ENCODE measurements around the gene TFF1. TPM values are rescaled to one million over a fixed set of nuclear protein-coding genes. Genes with fewer than 3 reads are reported as not detected.

Gene TFF1
- total and polyA plus RNA-seq, 2 of the 4 experiments (the other 2 are of a cell fraction): not detected

DNA sequence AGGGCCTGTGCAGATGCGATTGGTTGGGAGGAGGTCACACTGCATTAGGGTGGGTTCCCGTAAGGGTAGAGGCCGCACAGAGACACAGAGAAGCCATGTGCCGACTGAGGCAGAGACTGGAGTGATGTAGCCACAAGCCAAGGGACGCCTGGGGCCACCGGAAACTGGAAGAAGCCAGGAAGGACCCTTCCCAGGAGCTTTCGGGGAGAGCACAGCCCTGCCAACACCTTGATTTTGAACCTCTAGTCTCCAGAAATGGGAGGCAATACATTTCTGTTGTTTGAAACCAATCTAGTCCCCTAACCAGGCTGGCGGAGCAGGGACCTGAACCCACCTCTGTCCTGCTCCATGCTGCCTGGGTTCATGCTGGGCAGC is 48.2 kb upstream of the TFF1 start:
- POLR2A ChIA-PET (ENCODE audit: unreplicated experiment): no interaction called here
- no peak overlapping the region for H4K8ac ChIP-seq (ENCODE audit: low read depth in 2 of 2, low read length in 2 of 2)
- H3K4me1 ChIP-seq (ENCODE audit: control insufficient read depth, insufficient read depth, low read length): peaks cover 5% of the 10 kb centered on the region; the same call in 1 of the 2 replicates
- H2BK120ac ChIP-seq (ENCODE audit: low read depth, low read length): no peak overlapping the region
- no peak overlapping the region for H3K18ac ChIP-seq (ENCODE audit: low read depth, low read length)
- H2BK15ac ChIP-seq (ENCODE audit: low read depth, low read length): no peak overlapping the region
- no peak overlapping the region for H3K9ac ChIP-seq (ENCODE audit: low read depth, low read length)
- no peaks in the 10 kb centered on the region for H3K79me1 ChIP-seq (ENCODE audit: low read depth in 1 of 2, low read length in 2 of 2)
- H3K9me1 ChIP-seq (ENCODE audit: insufficient read depth, low read length): no peaks in the 10 kb centered on the region
- intact Hi-C loops (cut with micrococcal nuclease) (no loop called here), in situ Hi-C loops (cut with MboI; ENCODE audit: low sequenced_read_pairs) (no loop called here), dilution Hi-C loops (cut with HindIII; ENCODE audit: low sequenced_read_pairs, unreplicated experiment) (no loop called here)
- peaks cover 19% of the 10 kb centered on the region; the same call in 1 of the 2 replicates for H3K27me3 ChIP-seq (ENCODE audit: control insufficient read depth, insufficient read depth, low read length)
- H3K23ac ChIP-seq (ENCODE audit: low read depth, low read length): no peak overlapping the region
- no peak overlapping the region for H3K14ac ChIP-seq (replicated peaks; ENCODE audit: low read depth, low read length)
- no peak for DNase-seq
- H2BK20ac ChIP-seq (ENCODE audit: low read depth, low read length): no peak overlapping the region
- no peak overlapping the region for H3K56ac ChIP-seq (ENCODE audit: extremely low read depth, insufficient read depth, low read length)
- H4K91ac ChIP-seq (ENCODE audit: insufficient read depth, low read depth, low read length): no peak overlapping the region
- H4K5ac ChIP-seq (ENCODE audit: low read depth, low read length): no peak overlapping the region
- H3K9me3 ChIP-seq (ENCODE audit: control insufficient read depth, insufficient read depth, low read length): no peaks in the 10 kb centered on the region
- H3K4me3 ChIP-seq (ENCODE audit: insufficient read depth, low read depth, low read length): no peak overlapping the region
- H3K4me2 ChIP-seq (ENCODE audit: low read depth, low read length): no peak overlapping the region
- no peak overlapping the region for H2AK5ac ChIP-seq (ENCODE audit: low read depth, low read length)
- CTCF ChIA-PET: no interaction called here
- no peaks in the 10 kb centered on the region for H4K20me1 ChIP-seq (ENCODE audit: insufficient read depth, low read length)
- H2AK9ac ChIP-seq (replicated peaks; ENCODE audit: low read depth, low read length, poor library complexity): no peak overlapping the region
- H3K27ac ChIP-seq (ENCODE audit: insufficient read depth, low read length): no peak overlapping the region
- no peak overlapping the region for H2AFZ ChIP-seq (replicated peaks; ENCODE audit: low read length, poor library complexity)
- H3K36me3 ChIP-seq (ENCODE audit: control insufficient read depth, insufficient read depth, low read length): no peaks in the 10 kb centered on the region
- no peak for TF ChIP-seq FOS (IDR thresholded peaks at IDR 0.05; ENCODE audit: low read depth, low read length)
- TF ChIP-seq, protein P1, sequence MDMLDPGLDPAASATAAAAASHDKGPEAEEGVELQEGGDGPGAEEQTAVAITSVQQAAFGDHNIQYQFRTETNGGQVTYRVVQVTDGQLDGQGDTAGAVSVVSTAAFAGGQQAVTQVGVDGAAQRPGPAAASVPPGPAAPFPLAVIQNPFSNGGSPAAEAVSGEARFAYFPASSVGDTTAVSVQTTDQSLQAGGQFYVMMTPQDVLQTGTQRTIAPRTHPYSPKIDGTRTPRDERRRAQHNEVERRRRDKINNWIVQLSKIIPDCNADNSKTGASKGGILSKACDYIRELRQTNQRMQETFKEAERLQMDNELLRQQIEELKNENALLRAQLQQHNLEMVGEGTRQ (IDR thresholded peaks at IDR 0.05; ENCODE audit: low read depth, low read length): no peak
- no peak for TF ChIP-seq CEBPB (IDR thresholded peaks at IDR 0.05; ENCODE audit: low read depth, low read length)
- TF ChIP-seq BHLHE40 (IDR thresholded peaks at IDR 0.05; ENCODE audit: low read depth, low read length): no peak
- TF ChIP-seq MAZ (IDR thresholded peaks at IDR 0.05; ENCODE audit: borderline replicate concordance, low read depth, low read length): no peak
- TF ChIP-seq, protein P2, sequence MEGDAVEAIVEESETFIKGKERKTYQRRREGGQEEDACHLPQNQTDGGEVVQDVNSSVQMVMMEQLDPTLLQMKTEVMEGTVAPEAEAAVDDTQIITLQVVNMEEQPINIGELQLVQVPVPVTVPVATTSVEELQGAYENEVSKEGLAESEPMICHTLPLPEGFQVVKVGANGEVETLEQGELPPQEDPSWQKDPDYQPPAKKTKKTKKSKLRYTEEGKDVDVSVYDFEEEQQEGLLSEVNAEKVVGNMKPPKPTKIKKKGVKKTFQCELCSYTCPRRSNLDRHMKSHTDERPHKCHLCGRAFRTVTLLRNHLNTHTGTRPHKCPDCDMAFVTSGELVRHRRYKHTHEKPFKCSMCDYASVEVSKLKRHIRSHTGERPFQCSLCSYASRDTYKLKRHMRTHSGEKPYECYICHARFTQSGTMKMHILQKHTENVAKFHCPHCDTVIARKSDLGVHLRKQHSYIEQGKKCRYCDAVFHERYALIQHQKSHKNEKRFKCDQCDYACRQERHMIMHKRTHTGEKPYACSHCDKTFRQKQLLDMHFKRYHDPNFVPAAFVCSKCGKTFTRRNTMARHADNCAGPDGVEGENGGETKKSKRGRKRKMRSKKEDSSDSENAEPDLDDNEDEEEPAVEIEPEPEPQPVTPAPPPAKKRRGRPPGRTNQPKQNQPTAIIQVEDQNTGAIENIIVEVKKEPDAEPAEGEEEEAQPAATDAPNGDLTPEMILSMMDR (conservative IDR thresholded peaks at IDR 0.05; ENCODE audit: low read depth, low read length): no peak
- TF ChIP-seq SMC3 (IDR thresholded peaks at IDR 0.05; ENCODE audit: low read depth, low read length): no peak
- TF ChIP-seq POLR2A (IDR thresholded peaks at IDR 0.05; ENCODE audit: low read depth, low read length): no peak
- no peak for TF ChIP-seq MXI1 (IDR thresholded peaks at IDR 0.05; ENCODE audit: borderline replicate concordance, low read depth, low read length)
- TF ChIP-seq RCOR1 (IDR thresholded peaks at IDR 0.05; ENCODE audit: insufficient replicate concordance, low read length): no peak
- no peak for TF ChIP-seq CHD1 (IDR thresholded peaks at IDR 0.05; ENCODE audit: low read depth, low read length)
- no peak for TF ChIP-seq RAD21 (IDR thresholded peaks at IDR 0.05; ENCODE audit: low read length)
- TF ChIP-seq MAFK (IDR thresholded peaks at IDR 0.05; ENCODE audit: low read depth, low read length): no peak
- no peak for TF ChIP-seq RFX5 (IDR thresholded peaks at IDR 0.05; ENCODE audit: low read depth, low read length)
- TF ChIP-seq NFE2L2 (IDR thresholded peaks at IDR 0.05; ENCODE audit: low read depth, low read length): no peak
- TF ChIP-seq, protein P3, sequence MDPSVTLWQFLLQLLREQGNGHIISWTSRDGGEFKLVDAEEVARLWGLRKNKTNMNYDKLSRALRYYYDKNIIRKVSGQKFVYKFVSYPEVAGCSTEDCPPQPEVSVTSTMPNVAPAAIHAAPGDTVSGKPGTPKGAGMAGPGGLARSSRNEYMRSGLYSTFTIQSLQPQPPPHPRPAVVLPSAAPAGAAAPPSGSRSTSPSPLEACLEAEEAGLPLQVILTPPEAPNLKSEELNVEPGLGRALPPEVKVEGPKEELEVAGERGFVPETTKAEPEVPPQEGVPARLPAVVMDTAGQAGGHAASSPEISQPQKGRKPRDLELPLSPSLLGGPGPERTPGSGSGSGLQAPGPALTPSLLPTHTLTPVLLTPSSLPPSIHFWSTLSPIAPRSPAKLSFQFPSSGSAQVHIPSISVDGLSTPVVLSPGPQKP (IDR thresholded peaks at IDR 0.05; ENCODE audit: borderline replicate concordance, low read depth, low read length): no peak
- ATAC-seq (ENCODE audit: low read depth): no peak
- 81% methylated on average over 8 of the region's 8 CpGs; no CpG with 5 or more reads in 1 of the 2 experiments for WGBS, 2 experiments (ENCODE audit: extremely low coverage in 2 of 2, insufficient read length in 1 of 2)
- no peak overlapping the region for H3K4ac ChIP-seq (ENCODE audit: low read depth, low read length)
- BruUV-seq (replicated peaks): no TSS peak
- no peak overlapping the region for H2BK5ac ChIP-seq (ENCODE audit: low read depth, low read length, poor library complexity, severe bottlenecking)
